Measurements from ENCODE around the gene DENND1A.

DENND1A gene

GRCh38 chr9:123370526-123371227 is 559.2 kb downstream of the DENND1A start:
- no peak for DNase-seq (ENCODE audit: low read depth)

- no peak for DNase-seq (ENCODE audit: low read depth)
Observed at GRCh38 chr9:123370108-123370507, 559.8 kb downstream of the DENND1A start.

GRCh38 chr9:123369296-123369695 is 560.6 kb downstream of the DENND1A start:
- no peak for DNase-seq (ENCODE audit: low read depth)

GRCh38 chr9:123368536-123369153 is 561.3 kb downstream of the DENND1A start:
- DNase-seq (ENCODE audit: low read depth), result no peak

- no peak for DNase-seq (ENCODE audit: low read depth)
Observed at GRCh38 chr9:123368023-123368422, 561.9 kb downstream of the DENND1A start.

GRCh38 chr9:123365881-123366528 is 563.9 kb downstream of the DENND1A start:
- DNase-seq (ENCODE audit: low read depth), result no peak

GRCh38 chr9:123365287-123365880 is 564.5 kb downstream of the DENND1A start:
- DNase-seq (ENCODE audit: low read depth), result no peak

- DNase-seq (ENCODE audit: low read depth), result no peak
Observed at GRCh38 chr9:123364241-123364824, 565.6 kb downstream of the DENND1A start.

GRCh38 chr9:123362856-123363255 is 567.1 kb downstream of the DENND1A start:
- DNase-seq (ENCODE audit: low read depth), result no peak

- no peak for DNase-seq (ENCODE audit: low read depth)
Observed at GRCh38 chr9:123361731-123362510, 568.0 kb downstream of the DENND1A start.

GRCh38 chr9:123361086-123361730 is 568.7 kb downstream of the DENND1A start:
- no peak for DNase-seq (ENCODE audit: low read depth)

GRCh38 chr9:123360161-123361085 is 569.5 kb downstream of the DENND1A start:
- DNase-seq (ENCODE audit: low read depth), result no peak

GRCh38 chr9:123359546-123359945 is 570.4 kb downstream of the DENND1A start:
- no peak for DNase-seq (ENCODE audit: low read depth)

- DNase-seq (ENCODE audit: low read depth), result no peak
Observed at GRCh38 chr9:123359106-123359505, 570.8 kb downstream of the DENND1A start.

GRCh38 chr9:123358181-123358905 is 571.6 kb downstream of the DENND1A start:
- no peak for DNase-seq (ENCODE audit: low read depth)

GRCh38 chr9:123357743-123358059 is 572.2 kb downstream of the DENND1A start:
- no peak for DNase-seq (ENCODE audit: low read depth)

- DNase-seq (ENCODE audit: low read depth), result no peak
Observed at GRCh38 chr9:123356851-123357742, 572.8 kb downstream of the DENND1A start.

GRCh38 chr9:123355761-123356431 is 574.0 kb downstream of the DENND1A start, which contains the start of gene CRB2:
Gene CRB2 (plus strand): TSS chr9:123356197. CDS start chr9:123356261, 64 bp downstream.
- no peak for DNase-seq (ENCODE audit: low read depth)

All from HS-5 (cell line).